Activated CD8-positive, alpha-beta memory T cell treated with anti-CD3 and anti-CD28 coated beads, Interleukin-2, amount 50 U/mL, for 48 hours (primary cell): ENCODE data around the gene NACA2.
"Not testable (repeated sequence)": the region's sequence is repeated elsewhere in the genome, so short reads cannot be mapped to it uniquely, and the experiment has no call there.

Experiments
- DNase-seq: peaks from one replicate; pipeline ENCODE4 v3.0.0-alpha.2; 2020

Gene NACA2

DNA sequence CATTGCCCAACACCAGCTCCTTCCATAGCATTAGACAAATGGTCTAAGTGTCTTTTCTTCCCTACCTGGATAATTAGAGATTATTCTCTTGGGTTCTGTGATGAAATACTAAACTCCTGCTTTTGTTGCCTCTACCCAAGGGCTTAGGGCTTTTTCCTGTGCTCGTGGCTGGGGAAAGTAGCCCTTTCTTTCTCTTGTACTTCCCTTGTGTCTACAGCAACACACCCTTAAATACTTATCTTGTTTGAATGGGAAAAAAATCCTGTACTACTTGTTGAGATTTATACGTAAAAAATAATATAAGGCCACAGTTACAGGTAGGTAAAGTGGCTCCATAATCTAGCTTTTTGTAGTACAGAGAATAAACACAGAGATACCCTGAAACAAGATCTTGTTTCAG lies 7.0 kb upstream of the NACA2 start:
- DNase-seq: no peak

- DNase-seq: no peak
These were observed 6.6 kb upstream of the NACA2 start for GRCh38 chr17:61597607-61598006.

DNA sequence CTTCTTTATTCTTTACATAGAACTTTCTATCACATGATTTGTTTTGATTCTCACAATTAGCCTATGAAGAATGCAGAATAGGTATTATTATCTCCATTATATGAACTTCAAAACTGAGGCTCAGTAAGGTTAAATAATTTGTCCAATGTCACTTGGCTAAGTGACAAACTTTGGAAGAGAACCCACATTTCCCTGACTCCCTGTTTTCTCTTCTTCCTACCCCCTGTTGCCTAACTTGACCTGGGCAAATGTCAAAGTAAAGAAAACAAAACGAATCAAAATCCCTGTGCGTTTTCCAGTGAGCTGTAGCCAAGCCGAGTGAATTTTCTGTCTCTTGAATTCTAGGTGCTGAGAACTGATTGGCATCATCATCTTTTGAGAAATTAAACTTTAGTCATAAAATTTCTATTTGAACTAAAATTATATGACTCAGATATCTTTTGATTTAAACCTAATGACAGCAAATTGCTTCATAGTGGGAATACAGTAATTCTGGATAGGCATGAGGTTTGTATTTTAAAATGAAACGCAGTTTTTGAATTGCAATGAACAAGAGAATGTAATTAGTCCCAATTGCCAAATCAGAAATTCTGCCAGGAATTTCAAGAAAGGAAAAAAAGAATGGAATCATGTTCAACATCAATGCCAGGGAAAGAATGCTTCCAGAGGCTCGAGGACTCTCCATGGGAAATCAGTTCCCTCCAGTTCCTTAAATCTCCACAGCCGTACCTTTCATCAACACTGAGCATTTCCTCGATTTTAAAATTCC lies 4.6 kb upstream of the NACA2 start:
- DNase-seq: no peak

GRCh38 chr17:61594294-61594825 lies 3.3 kb upstream of the NACA2 start:
- no peak for DNase-seq

GRCh38 chr17:61593426-61593825 lies 2.4 kb upstream of the NACA2 start:
- DNase-seq: no peak

DNA sequence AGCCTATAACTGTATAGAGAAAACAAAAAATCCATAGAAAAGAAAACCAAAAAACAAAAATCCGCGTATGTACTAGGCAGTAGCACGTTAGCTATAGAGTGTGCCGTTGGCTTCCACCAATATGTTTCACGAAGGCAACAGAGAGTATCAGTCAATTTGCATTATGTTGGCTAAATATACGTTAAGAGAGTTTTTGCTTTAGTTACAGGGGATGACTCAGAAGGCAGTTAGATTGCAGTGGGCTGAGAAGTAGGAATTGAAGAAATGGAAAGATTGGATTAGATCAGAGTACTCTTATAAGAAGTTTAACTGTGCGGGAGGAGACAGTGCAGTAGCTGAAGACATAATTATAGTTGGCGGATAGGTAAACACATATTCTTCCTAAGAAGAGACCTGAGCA lies 911 bp upstream of the NACA2 start:
- DNase-seq: no peak

DNA sequence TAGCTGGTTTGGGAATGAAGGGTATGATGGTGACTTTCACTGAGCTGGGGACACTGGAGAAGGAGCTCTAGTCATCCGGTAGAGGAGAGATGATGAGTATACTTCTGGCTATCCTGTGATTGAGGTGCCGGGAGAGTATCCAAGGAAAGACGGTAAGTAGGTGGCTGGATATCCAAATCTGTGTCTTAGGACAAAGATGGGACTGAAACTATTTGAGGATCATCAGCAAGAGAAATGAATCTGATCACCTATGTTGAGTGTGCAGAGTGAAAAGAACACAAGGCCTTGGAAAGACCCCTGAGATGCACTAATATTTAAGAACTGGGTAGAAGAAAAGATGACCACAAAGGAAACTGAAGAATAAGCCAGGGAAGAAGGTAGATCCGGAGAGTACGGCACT lies 1.0 kb downstream of the NACA2 start:
- no peak for DNase-seq

DNA sequence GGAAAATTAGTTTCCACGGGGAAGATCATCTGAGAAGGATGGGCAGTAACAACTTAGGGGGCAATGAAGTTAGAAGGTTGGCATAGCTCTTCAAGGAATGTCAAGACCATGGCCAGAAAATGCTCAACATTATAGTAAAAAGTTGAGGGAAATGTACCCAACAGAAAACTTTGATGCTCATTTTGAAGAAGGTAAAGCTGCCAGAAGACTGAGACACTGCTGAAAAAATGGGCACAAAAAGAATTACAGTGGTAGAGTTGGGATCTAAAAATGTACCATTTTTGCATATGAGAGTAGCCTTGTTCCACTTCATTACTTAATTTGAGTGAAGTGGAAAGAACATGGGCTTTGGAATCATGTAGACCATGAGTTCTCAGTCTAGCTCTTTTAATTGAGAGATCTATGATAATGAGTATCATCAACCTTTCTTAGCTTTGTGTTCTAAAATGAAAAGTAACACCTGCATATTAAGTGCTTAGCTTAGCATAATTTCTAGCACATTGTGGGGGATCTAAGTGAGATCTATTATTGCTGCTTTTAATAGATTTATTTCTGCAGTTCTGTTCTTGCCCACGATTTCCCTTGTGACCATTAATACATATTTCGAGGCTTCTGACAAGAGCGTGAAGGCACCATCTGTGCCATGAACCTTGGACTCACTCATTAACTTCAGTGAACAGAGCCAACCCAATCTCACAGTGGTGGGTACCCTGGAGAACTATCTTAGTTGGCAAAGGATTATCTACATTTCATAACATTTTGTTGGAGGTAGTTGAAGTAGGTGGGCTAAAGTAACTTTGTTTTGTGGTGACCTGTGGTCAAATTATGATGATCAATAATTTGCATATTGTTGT lies 3.0 kb downstream of the NACA2 start:
- no peak for DNase-seq

- no peak for DNase-seq
These were observed 3.8 kb downstream of the NACA2 start for GRCh38 chr17:61587242-61587641.

- DNase-seq: not testable (repeated sequence)
These were observed 4.4 kb downstream of the NACA2 start for GRCh38 chr17:61586622-61587021.

- no peak for DNase-seq
These were observed 4.9 kb downstream of the NACA2 start for GRCh38 chr17:61586031-61586566.

DNA sequence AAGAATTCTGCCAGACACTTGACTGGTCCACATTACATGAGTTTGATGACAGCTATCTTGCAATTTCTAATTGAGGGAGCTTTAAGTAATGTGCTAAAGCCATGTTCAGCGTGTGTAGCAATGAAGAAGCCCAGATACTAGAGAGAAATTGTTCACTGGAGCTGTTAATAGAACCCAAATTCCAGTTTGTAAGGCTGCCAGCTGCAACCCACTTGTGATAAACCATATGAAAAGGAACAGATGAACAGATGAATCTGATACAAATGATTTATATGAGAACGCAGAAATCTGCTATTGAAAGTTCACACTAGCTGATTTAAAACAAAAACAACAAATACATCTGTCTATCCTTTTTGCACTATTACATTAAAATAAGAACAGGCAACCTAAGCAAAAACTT lies 6.2 kb downstream of the NACA2 start:
- no peak for DNase-seq

DNA sequence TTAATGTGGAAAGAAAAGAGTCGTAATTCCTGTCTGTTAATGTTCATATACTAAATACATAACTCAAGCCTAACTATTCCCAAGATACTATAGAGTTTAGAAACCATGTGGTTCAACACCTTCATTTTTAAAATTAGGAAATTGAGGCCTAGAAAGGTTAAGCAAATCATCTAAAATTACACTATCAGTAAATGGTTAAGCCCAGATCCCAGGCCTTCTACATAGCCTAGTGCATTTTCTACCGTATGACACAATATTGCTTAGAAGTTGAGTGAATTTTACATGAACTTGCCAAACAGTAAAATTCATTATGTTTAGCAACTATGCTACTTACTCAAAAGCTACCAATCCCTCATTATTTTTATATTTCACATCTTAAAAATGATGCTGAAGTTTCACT lies 6.8 kb downstream of the NACA2 start:
- DNase-seq: no peak

DNA sequence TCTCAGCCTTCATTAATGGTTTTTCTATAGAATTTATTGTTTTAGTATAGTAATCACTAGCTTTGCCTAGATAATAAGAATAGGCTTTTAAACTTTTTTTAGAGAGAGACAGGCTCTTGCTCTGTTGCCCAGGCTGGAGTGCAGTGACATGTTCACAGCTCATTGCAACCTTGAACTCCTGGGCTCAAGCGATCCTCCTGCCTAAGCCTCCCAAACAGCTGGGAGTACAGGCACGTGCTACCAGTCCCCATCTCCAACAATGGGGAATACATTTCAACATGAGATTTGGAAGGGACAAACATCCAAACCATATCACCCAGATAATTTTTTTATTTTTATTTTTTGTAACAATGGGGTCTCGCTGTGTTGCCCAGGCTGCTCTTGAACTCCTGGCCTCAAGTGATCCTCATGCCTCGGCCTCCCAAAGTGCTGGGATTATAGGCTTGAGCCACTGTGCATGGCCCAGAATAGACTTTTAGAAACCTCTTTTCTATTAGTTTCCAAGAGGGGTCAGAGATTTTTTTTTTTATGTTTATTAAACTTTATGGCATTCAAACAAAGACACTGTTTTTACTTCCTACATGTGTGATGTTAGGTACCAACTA lies 7.3 kb downstream of the NACA2 start:
- DNase-seq: no peak

DNA sequence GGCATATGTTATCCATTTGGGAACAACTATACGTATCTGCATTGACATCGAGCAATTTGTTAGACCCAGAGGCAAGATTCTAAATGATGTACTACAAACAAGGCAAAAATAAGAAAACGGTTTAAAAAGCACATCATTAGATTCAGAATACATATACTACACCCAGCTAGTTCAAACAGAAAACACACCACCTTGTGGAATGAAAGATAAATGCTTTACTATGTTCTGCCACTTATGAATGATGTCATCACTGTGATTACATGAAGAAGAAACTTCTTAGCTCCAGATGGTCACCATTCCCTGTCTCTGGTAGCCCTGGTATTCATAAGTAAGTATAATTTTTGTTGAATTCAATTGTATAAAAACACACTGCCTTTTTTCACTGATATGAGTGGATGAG lies 7.8 kb downstream of the NACA2 start:
- no peak for DNase-seq

GRCh38 chr17:61582593-61582992 lies 8.4 kb downstream of the NACA2 start:
- no peak for DNase-seq

GRCh38 chr17:61581611-61582349 lies 9.2 kb downstream of the NACA2 start:
- no peak for DNase-seq

- no peak for DNase-seq
These were observed 10.5 kb downstream of the NACA2 start for GRCh38 chr17:61580502-61580901.

DNA sequence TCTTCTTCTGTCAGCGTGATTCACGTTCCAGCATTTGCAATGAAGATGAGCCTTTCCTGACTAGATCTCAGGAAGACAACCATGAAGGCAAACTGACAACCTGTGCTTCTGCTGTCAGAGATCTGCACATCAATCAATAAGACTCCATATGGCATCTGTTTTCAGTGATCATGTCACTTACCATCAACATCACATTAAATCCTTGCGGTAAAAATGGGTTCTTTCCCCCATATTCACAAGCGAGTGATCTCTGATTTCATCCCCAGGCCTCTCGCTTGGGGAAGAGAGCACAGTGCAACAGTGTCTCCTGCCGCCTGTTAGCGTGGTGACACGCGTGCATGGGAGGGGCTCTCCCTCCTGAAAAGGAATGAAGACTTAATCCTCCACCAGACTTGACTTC lies 11.1 kb downstream of the NACA2 start:
- no peak for DNase-seq

- DNase-seq: no peak
These were observed 11.7 kb downstream of the NACA2 start for GRCh38 chr17:61579347-61579746.

GRCh38 chr17:61578645-61579044 lies 12.4 kb downstream of the NACA2 start:
- DNase-seq: no peak

- no peak for DNase-seq
These were observed 15.0 kb downstream of the NACA2 start for GRCh38 chr17:61575983-61576382.
